ENCODE data around the gene IL15RA. TPM values are rescaled to one million over a fixed set of nuclear protein-coding genes. Genes with fewer than 3 reads are reported as not detected.

Gene IL15RA
- total and polyA plus RNA-seq, 8 donors, result 6.7 to 63.0 (median 15.9) TPM

DNA sequence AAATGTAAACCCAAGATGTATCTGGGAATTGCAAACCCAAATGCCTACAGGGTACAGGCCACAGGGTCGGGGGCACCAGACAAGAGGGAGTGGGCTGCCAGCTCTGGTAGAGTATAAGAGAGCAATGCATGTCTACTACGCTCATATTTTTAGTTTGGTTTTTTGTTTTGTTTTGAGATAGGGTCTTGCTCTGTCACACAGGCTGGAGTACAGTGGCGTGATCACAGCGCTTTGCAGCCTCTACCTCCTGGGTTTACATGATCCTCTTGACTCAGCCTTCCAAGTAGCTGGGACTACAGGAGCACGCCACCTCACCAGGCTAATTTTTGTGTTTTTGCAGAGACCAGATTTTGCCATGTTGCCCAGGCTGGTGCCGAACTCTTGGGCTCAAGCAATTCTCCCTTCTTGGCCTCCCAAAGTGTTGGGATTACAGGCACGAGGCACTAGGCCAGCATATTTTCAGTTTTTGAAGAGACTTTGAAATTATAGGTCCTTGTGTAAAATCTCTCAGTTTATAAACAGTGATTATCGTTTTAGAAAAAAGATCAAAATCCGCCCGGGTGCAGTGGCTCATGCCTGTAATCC lies 11.1 kb upstream of the IL15RA start:
- 87 to 89% (median 89%) methylated on average over 10 of the region's 10 CpGs for WGBS, 5 donors
- intact Hi-C loops (cut with DNase I; ENCODE audit: low total_unique reads), result no loop called here
- Histone ChIP-seq H3K27ac (peak overlapping the region in 2 of 5 donors; percentile 38 to 63), H3K4me1 (peaks cover 0 to 3% (median 0%) of the 10 kb centered on the region in 4 donors), H3K36me3 (no peaks in the 10 kb centered on the region), H3K9me3 (peaks cover 0 to 15% (median 6%) of the 10 kb centered on the region in 4 donors), H3K4me3 (no peak overlapping the region), H3K27me3 (no peaks in the 10 kb centered on the region)
- TF ChIP-seq, protein P1, sequence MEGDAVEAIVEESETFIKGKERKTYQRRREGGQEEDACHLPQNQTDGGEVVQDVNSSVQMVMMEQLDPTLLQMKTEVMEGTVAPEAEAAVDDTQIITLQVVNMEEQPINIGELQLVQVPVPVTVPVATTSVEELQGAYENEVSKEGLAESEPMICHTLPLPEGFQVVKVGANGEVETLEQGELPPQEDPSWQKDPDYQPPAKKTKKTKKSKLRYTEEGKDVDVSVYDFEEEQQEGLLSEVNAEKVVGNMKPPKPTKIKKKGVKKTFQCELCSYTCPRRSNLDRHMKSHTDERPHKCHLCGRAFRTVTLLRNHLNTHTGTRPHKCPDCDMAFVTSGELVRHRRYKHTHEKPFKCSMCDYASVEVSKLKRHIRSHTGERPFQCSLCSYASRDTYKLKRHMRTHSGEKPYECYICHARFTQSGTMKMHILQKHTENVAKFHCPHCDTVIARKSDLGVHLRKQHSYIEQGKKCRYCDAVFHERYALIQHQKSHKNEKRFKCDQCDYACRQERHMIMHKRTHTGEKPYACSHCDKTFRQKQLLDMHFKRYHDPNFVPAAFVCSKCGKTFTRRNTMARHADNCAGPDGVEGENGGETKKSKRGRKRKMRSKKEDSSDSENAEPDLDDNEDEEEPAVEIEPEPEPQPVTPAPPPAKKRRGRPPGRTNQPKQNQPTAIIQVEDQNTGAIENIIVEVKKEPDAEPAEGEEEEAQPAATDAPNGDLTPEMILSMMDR (IDR thresholded peaks at IDR 0.05), result no peak
- no peak for TF ChIP-seq EP300 (IDR thresholded peaks at IDR 0.05)
- TF ChIP-seq POLR2AphosphoS5 (IDR thresholded peaks at IDR 0.05), result no peak
- TF ChIP-seq POLR2A (IDR thresholded peaks at IDR 0.05), result no peak
- DNase-seq, result no peak

DNA sequence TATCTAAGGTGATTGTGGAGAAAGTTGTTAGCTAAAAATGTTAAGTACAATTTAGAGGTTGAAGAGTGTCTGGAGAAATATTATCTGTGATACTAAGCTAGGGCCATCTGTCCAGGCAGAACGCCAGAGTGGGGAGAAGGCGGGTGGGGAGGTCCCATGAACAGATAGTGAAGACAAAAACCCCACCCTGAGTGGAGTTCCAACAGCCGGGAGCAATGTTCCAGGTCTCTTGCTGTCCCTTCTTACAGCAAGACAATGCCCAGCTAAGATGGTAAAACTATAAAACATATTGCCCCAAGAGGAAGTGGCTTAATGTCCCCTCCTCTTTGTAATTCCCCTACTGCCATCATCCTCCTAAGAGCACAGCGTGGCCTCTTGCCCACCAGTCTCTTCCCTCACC lies 10.4 kb upstream of the IL15RA start:
- H3K4me1 ChIP-seq, result peaks cover 0 to 3% (median 0%) of the 10 kb centered on the region in 4 donors
- no peaks in the 10 kb centered on the region for H3K36me3 ChIP-seq
- DNase-seq, result peak in 1 of 2 donors; percentile 28
- 50 to 70% (median 64%) methylated on average over 4 of the region's 4 CpGs for WGBS, 5 donors
- no peak overlapping the region for H3K4me3 ChIP-seq
- H3K27ac ChIP-seq, result peak overlapping the region in 2 of 5 donors; percentile 56 to 63
- no peaks in the 10 kb centered on the region for H3K27me3 ChIP-seq
- intact Hi-C loops (cut with DNase I; ENCODE audit: low total_unique reads), result no loop called here
- TF ChIP-seq POLR2A (IDR thresholded peaks at IDR 0.05) (no peak), POLR2AphosphoS5 (IDR thresholded peaks at IDR 0.05) (no peak), EP300 (IDR thresholded peaks at IDR 0.05) (no peak)
- TF ChIP-seq, protein P1 (IDR thresholded peaks at IDR 0.05), result no peak
- H3K9me3 ChIP-seq, result peaks cover 0 to 14% (median 6%) of the 10 kb centered on the region in 4 donors

DNA sequence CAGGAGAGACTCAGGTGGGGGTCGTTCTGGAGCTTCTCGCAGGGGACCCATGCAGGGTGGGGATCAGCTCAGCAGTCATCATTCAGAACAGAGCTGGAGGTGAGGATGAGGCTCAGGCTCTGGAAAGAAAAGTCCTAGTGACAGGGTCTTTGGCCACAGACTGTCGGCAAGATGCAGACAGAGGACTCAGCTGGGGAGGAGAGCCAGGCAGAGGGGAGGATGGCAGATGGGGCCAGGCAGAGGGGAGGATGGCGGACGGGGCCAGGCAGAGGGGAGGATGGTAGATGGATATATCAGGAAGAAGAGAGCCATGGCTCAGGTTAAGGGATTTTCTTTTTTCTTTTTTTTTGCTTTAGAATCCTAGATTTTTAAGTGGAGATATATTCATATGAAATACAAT lies 7.7 kb upstream of the IL15RA start:
- 86 to 94% (median 89%) methylated on average over 5 of the region's 5 CpGs for WGBS, 5 donors
- no peak overlapping the region for H3K4me3 ChIP-seq
- peak overlapping the region in 2 of 5 donors; percentile 54 to 60 for H3K27ac ChIP-seq
- TF ChIP-seq EP300 (IDR thresholded peaks at IDR 0.05) (no peak), POLR2A (IDR thresholded peaks at IDR 0.05) (no peak), POLR2AphosphoS5 (IDR thresholded peaks at IDR 0.05) (no peak)
- TF ChIP-seq, protein P1 (IDR thresholded peaks at IDR 0.05), result no peak
- peaks cover 0 to 3% (median 0%) of the 10 kb centered on the region in 4 donors for H3K4me1 ChIP-seq
- no peak for DNase-seq
- H3K36me3 ChIP-seq, result no peaks in the 10 kb centered on the region
- H3K27me3 ChIP-seq, result no peaks in the 10 kb centered on the region
- intact Hi-C loops (cut with DNase I; ENCODE audit: low total_unique reads), result no loop called here
- H3K9me3 ChIP-seq, result no peaks in the 10 kb centered on the region

DNA sequence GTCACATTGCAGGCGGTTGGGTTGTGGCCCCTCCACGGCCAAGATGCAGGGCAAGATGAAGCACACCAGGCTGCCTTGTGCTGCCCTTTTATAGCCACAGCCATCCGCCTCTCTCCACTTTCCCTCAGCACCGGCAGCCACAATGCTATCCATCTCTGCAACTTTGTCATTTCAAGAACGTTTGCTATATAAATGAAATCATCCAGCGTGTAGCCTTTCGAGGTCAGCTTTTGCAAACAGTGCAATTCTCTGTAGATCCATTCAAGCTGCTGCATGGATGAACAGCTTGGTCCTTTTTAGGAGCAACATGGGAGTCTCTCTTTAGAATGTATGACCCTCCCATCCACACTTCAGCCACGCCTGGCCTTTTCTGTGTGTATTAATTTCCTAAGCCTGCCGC lies 6.4 kb upstream of the IL15RA start:
- H3K27me3 ChIP-seq, result no peaks in the 10 kb centered on the region
- intact Hi-C loops (cut with DNase I; ENCODE audit: low total_unique reads), result no loop called here
- no peaks in the 10 kb centered on the region for H3K9me3 ChIP-seq
- TF ChIP-seq, protein P1 (IDR thresholded peaks at IDR 0.05), result no peak
- DNase-seq, result peak in 1 of 2 donors; percentile 63
- H3K27ac ChIP-seq, result peak overlapping the region in 4 of 5 donors; percentile 6 to 54 (median 36)
- H3K36me3 ChIP-seq, result no peaks in the 10 kb centered on the region
- no peak overlapping the region for H3K4me3 ChIP-seq
- 57 to 69% (median 65%) methylated on average over 9 of the region's 9 CpGs for WGBS, 5 donors
- peaks cover 0 to 4% (median 1%) of the 10 kb centered on the region in 4 donors for H3K4me1 ChIP-seq
